ENCODE results near the gene LARGE2. TPM values are rescaled to one million over a fixed set of nuclear protein-coding genes. Genes with fewer than 3 reads are reported as not detected.

The LARGE2 gene
- total RNA-seq, 4 donors from 2014 or later, result 0.17 TPM; not detected in 3

DNA sequence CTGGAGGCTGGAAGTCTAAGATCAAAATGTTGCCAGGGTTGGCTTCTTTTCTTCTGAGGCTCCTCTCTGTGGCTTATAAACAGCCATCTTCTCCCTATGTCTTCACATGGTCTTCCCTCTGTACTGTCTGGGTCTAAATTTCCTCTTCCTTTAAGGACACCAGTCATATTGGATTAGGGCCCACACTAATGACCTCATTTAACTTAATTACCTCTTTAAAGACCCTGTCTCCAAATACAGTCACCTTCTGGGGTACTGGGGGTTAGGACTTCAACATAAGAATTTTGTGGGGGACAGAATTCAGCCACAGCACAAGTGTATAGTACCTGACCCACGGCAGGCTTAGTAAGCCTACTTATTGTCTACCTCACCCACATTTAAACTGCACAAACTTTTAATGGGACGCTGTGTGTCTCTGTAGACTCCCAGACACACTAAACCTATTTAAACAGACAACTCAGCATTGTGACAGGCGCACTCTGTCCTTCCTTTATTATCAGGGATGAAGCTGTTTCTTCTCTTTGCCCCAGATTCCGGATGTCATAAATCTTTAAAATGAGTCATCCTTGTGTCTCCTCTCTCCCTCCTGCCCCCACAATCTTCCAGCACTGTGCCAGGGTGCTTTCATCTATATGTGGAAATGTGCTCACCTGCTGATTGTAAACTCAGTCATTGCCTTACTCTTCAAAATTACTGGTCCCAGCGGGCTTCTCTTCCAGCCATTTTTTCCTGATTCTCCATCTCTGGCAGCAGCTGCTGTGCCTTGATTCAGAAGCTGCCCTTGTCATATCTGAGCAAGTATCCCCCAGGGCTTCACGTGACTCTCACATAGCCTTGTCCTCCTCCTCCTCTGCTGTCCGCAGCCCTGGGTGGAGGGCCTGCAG lies 42.4 kb upstream of the LARGE2 start:
- intact Hi-C loops (cut with DNase I), result no loop called here
- Histone ChIP-seq H3K9me3 (no peaks in the 10 kb centered on the region), H3K4me3 (no peak overlapping the region), H3K36me3 (peaks cover 55 to 83% (median 74%) of the 10 kb centered on the region in 4 donors), H3K27me3 (no peaks in the 10 kb centered on the region), H3K4me1 (peaks cover under 1 to 16% (median 7%) of the 10 kb centered on the region in 4 donors), H3K27ac (replicated peaks in 1 of 4) (peak overlapping the region in 1 of 4 donors; percentile 26)
- DNase-seq (ENCODE audit: extremely low spot score), result no peak
- TF ChIP-seq POLR2A (IDR thresholded peaks at IDR 0.05; ENCODE audit: low read depth) (no peak), EP300 (IDR thresholded peaks at IDR 0.05) (no peak), POLR2AphosphoS5 (IDR thresholded peaks at IDR 0.05) (peak in 1 of 2 donors; percentile 6)
- WGBS, result 67% methylated on average over 7 of the region's 7 CpGs

DNA sequence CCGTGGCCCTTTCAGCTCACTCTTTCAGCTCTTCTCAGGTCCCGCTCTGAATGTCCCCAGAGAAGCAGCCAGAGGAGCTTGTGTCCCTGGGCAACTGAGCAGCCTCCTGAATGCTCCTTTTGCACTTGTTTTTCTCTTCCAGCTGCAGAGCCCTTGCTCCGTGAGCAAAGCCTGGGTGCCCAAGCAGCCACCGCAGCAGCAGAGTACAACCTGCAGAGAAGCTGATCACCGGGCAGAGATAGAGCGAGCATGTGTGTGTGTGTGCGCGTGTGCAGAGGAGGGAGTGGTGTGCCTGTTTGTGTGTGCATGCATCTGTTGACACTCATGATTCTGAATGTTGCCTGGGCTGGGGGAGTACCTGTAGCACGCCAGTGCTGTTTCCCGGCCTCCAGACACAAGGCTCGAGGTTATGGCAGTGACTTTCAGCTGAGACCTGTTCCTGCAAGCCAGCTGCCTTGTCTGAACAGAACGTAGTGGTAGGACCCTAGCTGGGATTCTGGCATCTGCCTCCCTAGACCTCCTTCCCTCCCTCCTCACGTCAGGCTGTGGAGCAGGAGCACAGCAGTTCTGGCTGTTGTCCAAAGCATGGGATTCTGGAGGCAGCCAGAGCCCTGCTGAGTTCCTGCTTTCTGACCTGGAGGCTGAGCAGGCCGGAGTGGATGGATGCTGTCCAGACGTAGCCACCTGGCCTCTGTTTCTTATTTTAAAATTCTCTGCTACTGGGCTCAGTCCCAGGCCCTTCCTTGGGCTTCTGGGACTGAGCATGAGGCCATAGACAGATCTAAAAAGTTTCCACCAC lies 41.5 kb upstream of the LARGE2 start:
- Histone ChIP-seq H3K27ac (replicated peaks in 1 of 4) (no peak overlapping the region), H3K4me1 (peaks cover 3 to 23% (median 14%) of the 10 kb centered on the region in 4 donors), H3K27me3 (no peaks in the 10 kb centered on the region), H3K9me3 (no peaks in the 10 kb centered on the region), H3K36me3 (peaks cover 47 to 74% (median 65%) of the 10 kb centered on the region in 4 donors), H3K4me3 (no peak overlapping the region)
- intact Hi-C loops (cut with DNase I), result no loop called here
- no peak for TF ChIP-seq POLR2AphosphoS5 (IDR thresholded peaks at IDR 0.05)
- TF ChIP-seq, protein P1, sequence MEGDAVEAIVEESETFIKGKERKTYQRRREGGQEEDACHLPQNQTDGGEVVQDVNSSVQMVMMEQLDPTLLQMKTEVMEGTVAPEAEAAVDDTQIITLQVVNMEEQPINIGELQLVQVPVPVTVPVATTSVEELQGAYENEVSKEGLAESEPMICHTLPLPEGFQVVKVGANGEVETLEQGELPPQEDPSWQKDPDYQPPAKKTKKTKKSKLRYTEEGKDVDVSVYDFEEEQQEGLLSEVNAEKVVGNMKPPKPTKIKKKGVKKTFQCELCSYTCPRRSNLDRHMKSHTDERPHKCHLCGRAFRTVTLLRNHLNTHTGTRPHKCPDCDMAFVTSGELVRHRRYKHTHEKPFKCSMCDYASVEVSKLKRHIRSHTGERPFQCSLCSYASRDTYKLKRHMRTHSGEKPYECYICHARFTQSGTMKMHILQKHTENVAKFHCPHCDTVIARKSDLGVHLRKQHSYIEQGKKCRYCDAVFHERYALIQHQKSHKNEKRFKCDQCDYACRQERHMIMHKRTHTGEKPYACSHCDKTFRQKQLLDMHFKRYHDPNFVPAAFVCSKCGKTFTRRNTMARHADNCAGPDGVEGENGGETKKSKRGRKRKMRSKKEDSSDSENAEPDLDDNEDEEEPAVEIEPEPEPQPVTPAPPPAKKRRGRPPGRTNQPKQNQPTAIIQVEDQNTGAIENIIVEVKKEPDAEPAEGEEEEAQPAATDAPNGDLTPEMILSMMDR (IDR thresholded peaks at IDR 0.05), result no peak
- no peak for TF ChIP-seq POLR2A (IDR thresholded peaks at IDR 0.05; ENCODE audit: low read depth)
- no peak for TF ChIP-seq EP300 (IDR thresholded peaks at IDR 0.05)
- DNase-seq (ENCODE audit: extremely low spot score), result no peak
- WGBS, result 55% methylated on average over 6 of the region's 15 CpGs

DNA sequence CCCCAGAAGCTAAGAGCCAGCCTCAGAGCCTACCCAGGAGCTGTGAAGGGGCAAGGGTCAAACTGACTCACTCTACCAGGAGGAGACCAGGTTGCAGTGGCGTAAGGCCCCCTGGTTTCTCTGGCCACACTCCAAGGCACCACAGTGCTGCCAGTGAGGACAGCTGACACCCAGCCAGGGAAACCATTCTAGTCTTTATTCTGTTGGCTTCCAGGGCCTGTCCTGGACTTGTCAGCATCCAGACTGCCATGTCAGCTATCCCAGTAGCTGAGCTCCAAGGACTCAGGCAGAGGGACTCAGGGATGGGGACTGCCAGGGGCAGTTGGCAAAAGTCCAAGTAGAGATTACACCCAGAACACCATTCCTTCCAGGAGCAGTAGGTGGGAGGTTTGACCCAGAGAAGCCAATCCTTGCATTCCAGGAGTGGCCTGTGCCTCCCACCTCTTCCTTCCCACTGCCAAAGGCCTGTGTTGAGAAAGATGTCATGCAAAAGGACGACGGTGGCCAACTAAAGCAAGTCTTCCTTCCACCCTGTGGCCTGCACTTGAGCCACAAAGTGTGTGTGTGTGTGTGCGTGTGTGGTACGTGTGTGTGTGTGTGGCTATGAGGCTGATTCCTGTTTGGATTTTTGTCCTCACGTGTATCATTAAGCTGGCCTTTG lies 40.6 kb upstream of the LARGE2 start:
- intact Hi-C loops (cut with DNase I), result no loop called here
- peaks cover 44 to 65% (median 56%) of the 10 kb centered on the region in 4 donors for H3K36me3 ChIP-seq

GRCh38 chr11:45884596-45885185 lies 37.8 kb upstream of the LARGE2 start:
- TF ChIP-seq POLR2AphosphoS5 (IDR thresholded peaks at IDR 0.05) (peak in 1 of 2 donors; percentile 6), EP300 (IDR thresholded peaks at IDR 0.05) (no peak)
- WGBS, result 86% methylated on average over 10 of the region's 10 CpGs
- no peak for DNase-seq (ENCODE audit: extremely low spot score)
- H3K4me3 ChIP-seq, result peak overlapping the region; percentile 54 to 74 (median 58)
- H3K27me3 ChIP-seq, result no peaks in the 10 kb centered on the region
- no peak overlapping the region for H3K27ac ChIP-seq (replicated peaks in 1 of 4)
- peaks cover 3 to 23% (median 17%) of the 10 kb centered on the region in 4 donors for H3K4me1 ChIP-seq
- intact Hi-C loops (cut with DNase I), result no loop called here
- no peaks in the 10 kb centered on the region for H3K9me3 ChIP-seq
- H3K36me3 ChIP-seq, result peaks cover 17 to 39% (median 35%) of the 10 kb centered on the region in 4 donors

More for the DNA sequence above, 40.6 kb upstream of the LARGE2 start:
- Histone ChIP-seq H3K4me3 (no peak overlapping the region), H3K9me3 (no peaks in the 10 kb centered on the region), H3K4me1 (peaks cover 3 to 25% (median 18%) of the 10 kb centered on the region in 4 donors), H3K27me3 (no peaks in the 10 kb centered on the region), H3K27ac (replicated peaks in 1 of 4) (no peak overlapping the region)
- TF ChIP-seq, protein P1 (IDR thresholded peaks at IDR 0.05), result no peak
- DNase-seq (ENCODE audit: extremely low spot score), result no peak
- WGBS, result 69% methylated on average over 6 of the region's 6 CpGs

GRCh38 chr11:45885274-45885920 lies 37.1 kb upstream of the LARGE2 start, which contains the start of gene MAPK8IP1:
MAPK8IP1 (plus strand) TSS chr11:45885651; CDS start chr11:45885821, 170 bp downstream.
- Histone ChIP-seq H3K4me3 (peak within 1 kb of the TSS; percentile 54 to 74 (median 58)), H3K36me3 (peaks cover 16 to 32% (median 29%) of the 10 kb centered on the region in 4 donors), H3K27ac (replicated peaks in 1 of 4) (no peak within 1 kb of the TSS), H3K27me3 (no peaks in the 10 kb centered on the region), H3K9me3 (no peaks in the 10 kb centered on the region), H3K4me1 (peaks cover 3 to 17% (median 14%) of the 10 kb centered on the region in 4 donors)
- intact Hi-C loops (cut with DNase I), result no loop called here
- TF ChIP-seq, protein P1 (IDR thresholded peaks at IDR 0.05), result no peak
- TF ChIP-seq POLR2A (IDR thresholded peaks at IDR 0.05; ENCODE audit: low read depth) (no peak), EP300 (IDR thresholded peaks at IDR 0.05) (no peak), POLR2AphosphoS5 (IDR thresholded peaks at IDR 0.05) (no peak)
- no peak for DNase-seq (ENCODE audit: extremely low spot score)
- 9% methylated on average over 9 of the region's 73 CpGs for WGBS
